ENCODE results near the gene CHAD. TPM values are rescaled to one million over a fixed set of nuclear protein-coding genes. Genes with fewer than 3 reads are reported as not detected.

Gene CHAD
- total RNA-seq, 1 experiment from 2014 or later: not detected

GRCh38 chr17:50502301-50502990 is 33.8 kb upstream of the CHAD start:
- Mint-ChIP-seq H3K36me3 (ENCODE audit: insufficient read depth, unreplicated experiment) (peaks cover under 1% of the 10 kb centered on the region), H3K4me3 (ENCODE audit: unreplicated experiment) (no peak overlapping the region), H3K9me3 (ENCODE audit: unreplicated experiment) (no peaks in the 10 kb centered on the region), H3K27ac (ENCODE audit: unreplicated experiment) (no peak overlapping the region), H3K4me1 (ENCODE audit: low read depth, unreplicated experiment) (peaks cover 15% of the 10 kb centered on the region), H3K27me3 (ENCODE audit: insufficient read depth, unreplicated experiment) (no peaks in the 10 kb centered on the region)
- H3K9me3 ChIP-seq: no peaks in the 10 kb centered on the region
- no peaks in the 10 kb centered on the region for H3K27me3 ChIP-seq (replicated peaks; ENCODE audit: control insufficient read depth, insufficient read depth, low read length)
- peaks cover 20% of the 10 kb centered on the region for H3K4me1 ChIP-seq
- POLR2A ChIA-PET: interaction anchor here (0.7 kb wide), 1 partner anchor 21 kb away, joined by 3 read pairs; no protein-coding TSS in a partner anchor
- H3K36me3 ChIP-seq (ENCODE audit: control insufficient read depth, insufficient read depth, low read length): no peaks in the 10 kb centered on the region
- no peak for DNase-seq
- no TSS peak for BruUV-seq (replicated peaks)
- TF ChIP-seq CTCF (IDR thresholded peaks at IDR 0.05; ENCODE audit: insufficient read depth in 1 of 2, low read depth in 1 of 2, low read length in 1 of 2, severe bottlenecking in 1 of 2, unreplicated experiment in 1 of 2): no peak
- intact Hi-C loops (cut with micrococcal nuclease; ENCODE audit: unreplicated experiment): no loop called here
- no peak overlapping the region for H3K4me3 ChIP-seq (ENCODE audit: low read depth, low read length)
- CTCF ChIA-PET: interaction anchor here (0.6 to 2.5 kb wide), 12 partner anchors 9 to 738 kb away, joined by 3 to 9 read pairs (median 5); partner anchors contain the start of genes EPN3, FAM117A and LRRC59

GRCh38 chr17:50501054-50501453 is 32.4 kb upstream of the CHAD start:
- intact Hi-C loops (cut with micrococcal nuclease; ENCODE audit: unreplicated experiment): loop anchor here (1.0 kb wide), 1 partner anchor 19 kb away; no protein-coding TSS in a partner anchor
- Mint-ChIP-seq H3K4me1 (ENCODE audit: low read depth, unreplicated experiment) (peaks cover 15% of the 10 kb centered on the region), H3K9me3 (ENCODE audit: unreplicated experiment) (no peaks in the 10 kb centered on the region), H3K36me3 (ENCODE audit: insufficient read depth, unreplicated experiment) (no peaks in the 10 kb centered on the region), H3K27me3 (ENCODE audit: insufficient read depth, unreplicated experiment) (no peaks in the 10 kb centered on the region), H3K4me3 (ENCODE audit: unreplicated experiment) (no peak overlapping the region), H3K27ac (ENCODE audit: unreplicated experiment) (no peak overlapping the region)
- Histone ChIP-seq H3K9me3 (no peaks in the 10 kb centered on the region), H3K36me3 (ENCODE audit: control insufficient read depth, insufficient read depth, low read length) (no peaks in the 10 kb centered on the region), H3K27me3 (replicated peaks; ENCODE audit: control insufficient read depth, insufficient read depth, low read length) (no peaks in the 10 kb centered on the region), H3K4me3 (ENCODE audit: low read depth, low read length) (no peak overlapping the region), H3K4me1 (peaks cover 19% of the 10 kb centered on the region)
- peak; percentile 75 to 81 for TF ChIP-seq CTCF (IDR thresholded peaks at IDR 0.05; ENCODE audit: insufficient read depth in 1 of 2, low read depth in 1 of 2, low read length in 1 of 2, severe bottlenecking in 1 of 2, unreplicated experiment in 1 of 2)
- no TSS peak for BruUV-seq (replicated peaks)
- peak in 1 of 2 experiments; percentile 71 for DNase-seq
- ChIA-PET CTCF (interaction anchor here (0.5 to 2.4 kb wide), 20 partner anchors 8 to 561 kb away, joined by 3 to 22 read pairs (median 4); partner anchors contain the start of gene LRRC59), POLR2A (interaction anchor here (0.6 to 1.0 kb wide), 6 partner anchors 12 to 139 kb away, joined by 3 to 4 read pairs (median 3); no protein-coding TSS in a partner anchor)

- H3K4me3 Mint-ChIP-seq (ENCODE audit: unreplicated experiment): no peak overlapping the region
- H3K4me1 Mint-ChIP-seq (ENCODE audit: low read depth, unreplicated experiment): peaks cover 15% of the 10 kb centered on the region
- ChIA-PET POLR2A (no interaction called here), CTCF (no interaction called here)
- TF ChIP-seq CTCF (IDR thresholded peaks at IDR 0.05; ENCODE audit: insufficient read depth in 1 of 2, low read depth in 1 of 2, low read length in 1 of 2, severe bottlenecking in 1 of 2, unreplicated experiment in 1 of 2): no peak
- H3K27ac Mint-ChIP-seq (ENCODE audit: unreplicated experiment): no peak overlapping the region
- H3K4me3 ChIP-seq (ENCODE audit: low read depth, low read length): no peak overlapping the region
- H3K36me3 Mint-ChIP-seq (ENCODE audit: insufficient read depth, unreplicated experiment): no peaks in the 10 kb centered on the region
- no peaks in the 10 kb centered on the region for H3K9me3 Mint-ChIP-seq (ENCODE audit: unreplicated experiment)
- H3K9me3 ChIP-seq: no peaks in the 10 kb centered on the region
- BruUV-seq (replicated peaks): no TSS peak
- intact Hi-C loops (cut with micrococcal nuclease; ENCODE audit: unreplicated experiment): no loop called here
- DNase-seq: no peak
- H3K36me3 ChIP-seq (ENCODE audit: control insufficient read depth, insufficient read depth, low read length): no peaks in the 10 kb centered on the region
- H3K27me3 ChIP-seq (replicated peaks; ENCODE audit: control insufficient read depth, insufficient read depth, low read length): no peaks in the 10 kb centered on the region
- peaks cover 12% of the 10 kb centered on the region for H3K4me1 ChIP-seq
- H3K27me3 Mint-ChIP-seq (ENCODE audit: insufficient read depth, unreplicated experiment): no peaks in the 10 kb centered on the region
Measured at GRCh38 chr17:50499721-50500120, 31.0 kb upstream of the CHAD start.
